GM20000 (cell line): ENCODE results near the gene EAF2.

Experiments
- DNase-seq: peaks from one replicate; pipeline ENCODE4 v3.0.0; 2012; ENCODE audit warnings: low spot score
- CTCF ChIP-seq: IDR thresholded peaks from 2 replicates; pipeline ENCODE4 v1.5.1; 2012; ENCODE audit warnings: mild to moderate bottlenecking, control low read depth; ENCODE audit errors: extremely low read depth, missing control alignments

The EAF2 gene

GRCh38 chr3:121863801-121864200 is 28.8 kb downstream of the EAF2 start:
- DNase-seq: no peak
- no peak for TF ChIP-seq CTCF

GRCh38 chr3:121869736-121870135 is 34.7 kb downstream of the EAF2 start:
- no peak for TF ChIP-seq CTCF
- no peak for DNase-seq

- no peak for DNase-seq
- TF ChIP-seq CTCF: no peak
Observed at GRCh38 chr3:121870717-121871116, 35.7 kb downstream of the EAF2 start.

GRCh38 chr3:121871430-121871829 is 36.4 kb downstream of the EAF2 start:
- TF ChIP-seq CTCF: no peak
- no peak for DNase-seq

- no peak for TF ChIP-seq CTCF
Observed at GRCh38 chr3:121878411-121878810, 43.4 kb downstream of the EAF2 start.

GRCh38 chr3:121883507-121883906 is 48.5 kb downstream of the EAF2 start:
- no peak for TF ChIP-seq CTCF
- DNase-seq: peak; percentile 5

More at GRCh38 chr3:121878411-121878810, 43.4 kb downstream of the EAF2 start:
- DNase-seq: no peak

- no peak for TF ChIP-seq CTCF
- DNase-seq: no peak
Observed at GRCh38 chr3:121885386-121885785, 50.4 kb downstream of the EAF2 start.
